SK-N-SH treated with all-trans-retinoic acid at 6 μM for 48 hours (cell line): ENCODE results near the gene AIRE.

Experiments
- ATAC-seq: fragments of 200-7000 bp; cut with Tn5 transposase; 3 replicates; pipeline ENCODE4 v1.9.1; 2020; ENCODE audit warnings: mild to moderate bottlenecking, moderate library complexity
- BACH2 ChIP-seq: fragments of 250-450 bp; sonication (Bioruptor Pico); IDR thresholded peaks from 2 replicates; pipeline ENCODE4 v1.9.0; 2021; ENCODE audit warnings: mild to moderate bottlenecking, borderline replicate concordance
- CSDC2 ChIP-seq: fragments of 250-450 bp; sonication (Bioruptor Pico); IDR thresholded peaks from 2 replicates; pipeline ENCODE4 v1.5.0; 2020; ENCODE audit warnings: mild to moderate bottlenecking, moderate library complexity
- GLIS3 ChIP-seq: fragments of 250-450 bp; sonication (Bioruptor Pico); IDR thresholded peaks from 2 replicates; pipeline ENCODE4 v1.5.0; 2020; ENCODE audit warnings: mild to moderate bottlenecking, moderate library complexity
- OSR1 ChIP-seq: fragments of 250-450 bp; sonication (Bioruptor Pico); IDR thresholded peaks from 2 replicates; pipeline ENCODE4 v1.8.0; 2022; ENCODE audit warnings: moderate library complexity, mild to moderate bottlenecking, inconsistent platforms
- PATZ1 ChIP-seq: fragments of 250-450 bp; sonication (Bioruptor Pico); IDR thresholded peaks from 2 replicates; pipeline ENCODE4 v1.8.0; 2020; ENCODE audit warnings: mild to moderate bottlenecking, moderate library complexity, borderline replicate concordance
- POU6F1 ChIP-seq: fragments of 250-450 bp; sonication (Bioruptor Pico); IDR thresholded peaks from 2 replicates; pipeline ENCODE4 v1.8.0; 2021; ENCODE audit warnings: low read depth, mild to moderate bottlenecking, moderate library complexity, borderline replicate concordance
- PPARA ChIP-seq: fragments of 250-450 bp; sonication (Bioruptor Pico); IDR thresholded peaks from 2 replicates; pipeline ENCODE4 v1.5.0; 2020; ENCODE audit warnings: mild to moderate bottlenecking, borderline replicate concordance
- RARB ChIP-seq: fragments of 250-450 bp; sonication (Bioruptor Pico); IDR thresholded peaks from 2 replicates; pipeline ENCODE4 v1.8.0; 2021; ENCODE audit warnings: mild to moderate bottlenecking, moderate library complexity
- TCF4 ChIP-seq: fragments of 250-450 bp; sonication (Bioruptor Pico); IDR thresholded peaks from 2 replicates; pipeline ENCODE4 v1.8.0; 2021; ENCODE audit warnings: mild to moderate bottlenecking, moderate library complexity, borderline replicate concordance
- TOX ChIP-seq: fragments of 250-450 bp; sonication (Bioruptor Pico); IDR thresholded peaks from 2 replicates; pipeline ENCODE4 v1.8.0; 2021; ENCODE audit warnings: mild to moderate bottlenecking, moderate library complexity, borderline replicate concordance
- ZC3H10 ChIP-seq: fragments of 250-450 bp; sonication (Bioruptor Pico); IDR thresholded peaks from 2 replicates; pipeline ENCODE4 v1.5.1; 2021; ENCODE audit warnings: mild to moderate bottlenecking, moderate library complexity
- ZFP3 ChIP-seq: fragments of 250-450 bp; sonication (Bioruptor Pico); IDR thresholded peaks from 2 replicates; pipeline ENCODE4 v1.5.0; 2020; ENCODE audit warnings: mild to moderate bottlenecking, moderate library complexity
- ZFP30 ChIP-seq: fragments of 450-650 bp; formaldehyde crosslinking; IDR thresholded peaks from 2 replicates; pipeline ENCODE4 v1.5.0; 2022; ENCODE audit warnings: mild to moderate bottlenecking, moderate library complexity
- ZNF70 ChIP-seq: fragments of 450-650 bp; formaldehyde crosslinking; IDR thresholded peaks from 2 replicates; pipeline ENCODE4 v1.5.0; 2020; ENCODE audit warnings: mild to moderate bottlenecking, moderate library complexity
- TF ChIP-seq, protein P1 (sequence below): fragments of 250-450 bp; sonication (Bioruptor Pico); IDR thresholded peaks from 2 replicates; pipeline ENCODE4 v1.5.1; 2020; ENCODE audit warnings: low read depth, mild to moderate bottlenecking, moderate library complexity
- TF ChIP-seq, protein P2 (sequence below): fragments of 250-450 bp; sonication (Bioruptor Pico); IDR thresholded peaks from 2 replicates; pipeline ENCODE4 v1.5.0; 2020; ENCODE audit warnings: mild to moderate bottlenecking, moderate library complexity
- TF ChIP-seq, protein P3 (sequence below): fragments of 250-450 bp; sonication (Bioruptor Pico); IDR thresholded peaks from 2 replicates; pipeline ENCODE4 v1.5.1; 2021; ENCODE audit warnings: mild to moderate bottlenecking, moderate library complexity

Gene AIRE

DNA sequence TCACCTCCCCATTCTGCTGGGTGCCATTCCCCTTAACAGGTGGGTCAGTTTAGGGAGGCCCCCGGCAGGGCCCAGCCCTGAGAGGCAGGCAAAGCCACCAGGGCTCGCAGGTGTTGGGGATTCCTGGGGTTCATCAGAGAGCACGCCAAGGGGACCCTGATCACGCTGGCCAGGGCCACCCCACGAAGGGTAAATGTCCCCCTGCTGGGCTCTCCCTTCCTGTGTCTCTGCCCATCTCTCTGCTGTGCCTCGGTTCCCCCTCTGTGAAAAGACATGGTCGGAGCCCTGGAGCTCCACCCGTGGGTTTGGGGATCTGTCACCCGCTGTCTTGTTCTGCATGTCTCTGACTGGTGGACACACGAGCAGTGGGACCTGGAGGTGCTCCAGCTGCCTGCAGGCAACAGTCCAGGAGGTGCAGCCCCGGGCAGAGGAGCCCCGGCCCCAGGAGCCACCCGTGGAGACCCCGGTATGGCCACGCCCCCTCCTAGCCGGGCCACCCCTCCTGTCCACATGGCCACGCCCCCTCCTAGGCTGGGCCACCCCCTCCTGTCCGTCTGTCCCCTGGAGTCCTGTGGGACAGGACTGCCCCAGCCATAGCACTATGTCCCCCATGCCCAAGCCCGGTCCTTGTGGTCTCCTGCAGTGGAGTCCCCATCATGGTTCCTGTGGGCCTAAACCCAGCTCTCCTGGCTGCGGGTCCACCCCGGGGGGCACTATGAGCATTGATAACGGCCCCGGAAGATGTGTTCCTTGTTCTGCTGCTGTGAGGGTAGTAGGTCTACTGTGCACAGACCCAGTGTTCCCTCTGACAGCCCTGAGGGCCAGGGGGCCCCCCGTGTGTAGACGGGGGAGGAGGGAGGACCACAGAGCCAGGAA is 6.5 kb downstream of the AIRE start:
- TF ChIP-seq ZFP3 (CRISPR knock-in tag) (no peak), ZC3H10 (CRISPR knock-in tag) (no peak), OSR1 (CRISPR knock-in tag) (no peak), CSDC2 (CRISPR knock-in tag) (no peak), TOX (no peak), PATZ1 (no peak), POU6F1 (no peak), PPARA (CRISPR knock-in tag) (no peak), ZFP30 (CRISPR knock-in tag) (no peak)
- TF ChIP-seq, protein P1, sequence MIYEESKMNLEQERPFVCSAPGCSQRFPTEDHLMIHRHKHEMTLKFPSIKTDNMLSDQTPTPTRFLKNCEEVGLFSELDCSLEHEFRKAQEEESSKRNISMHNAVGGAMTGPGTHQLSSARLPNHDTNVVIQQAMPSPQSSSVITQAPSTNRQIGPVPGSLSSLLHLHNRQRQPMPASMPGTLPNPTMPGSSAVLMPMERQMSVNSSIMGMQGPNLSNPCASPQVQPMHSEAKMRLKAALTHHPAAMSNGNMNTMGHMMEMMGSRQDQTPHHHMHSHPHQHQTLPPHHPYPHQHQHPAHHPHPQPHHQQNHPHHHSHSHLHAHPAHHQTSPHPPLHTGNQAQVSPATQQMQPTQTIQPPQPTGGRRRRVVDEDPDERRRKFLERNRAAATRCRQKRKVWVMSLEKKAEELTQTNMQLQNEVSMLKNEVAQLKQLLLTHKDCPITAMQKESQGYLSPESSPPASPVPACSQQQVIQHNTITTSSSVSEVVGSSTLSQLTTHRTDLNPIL (CRISPR knock-in tag) = no peak
- TF ChIP-seq, protein P2, sequence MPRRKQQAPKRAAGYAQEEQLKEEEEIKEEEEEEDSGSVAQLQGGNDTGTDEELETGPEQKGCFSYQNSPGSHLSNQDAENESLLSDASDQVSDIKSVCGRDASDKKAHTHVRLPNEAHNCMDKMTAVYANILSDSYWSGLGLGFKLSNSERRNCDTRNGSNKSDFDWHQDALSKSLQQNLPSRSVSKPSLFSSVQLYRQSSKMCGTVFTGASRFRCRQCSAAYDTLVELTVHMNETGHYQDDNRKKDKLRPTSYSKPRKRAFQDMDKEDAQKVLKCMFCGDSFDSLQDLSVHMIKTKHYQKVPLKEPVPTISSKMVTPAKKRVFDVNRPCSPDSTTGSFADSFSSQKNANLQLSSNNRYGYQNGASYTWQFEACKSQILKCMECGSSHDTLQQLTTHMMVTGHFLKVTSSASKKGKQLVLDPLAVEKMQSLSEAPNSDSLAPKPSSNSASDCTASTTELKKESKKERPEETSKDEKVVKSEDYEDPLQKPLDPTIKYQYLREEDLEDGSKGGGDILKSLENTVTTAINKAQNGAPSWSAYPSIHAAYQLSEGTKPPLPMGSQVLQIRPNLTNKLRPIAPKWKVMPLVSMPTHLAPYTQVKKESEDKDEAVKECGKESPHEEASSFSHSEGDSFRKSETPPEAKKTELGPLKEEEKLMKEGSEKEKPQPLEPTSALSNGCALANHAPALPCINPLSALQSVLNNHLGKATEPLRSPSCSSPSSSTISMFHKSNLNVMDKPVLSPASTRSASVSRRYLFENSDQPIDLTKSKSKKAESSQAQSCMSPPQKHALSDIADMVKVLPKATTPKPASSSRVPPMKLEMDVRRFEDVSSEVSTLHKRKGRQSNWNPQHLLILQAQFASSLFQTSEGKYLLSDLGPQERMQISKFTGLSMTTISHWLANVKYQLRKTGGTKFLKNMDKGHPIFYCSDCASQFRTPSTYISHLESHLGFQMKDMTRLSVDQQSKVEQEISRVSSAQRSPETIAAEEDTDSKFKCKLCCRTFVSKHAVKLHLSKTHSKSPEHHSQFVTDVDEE (CRISPR knock-in tag) = no peak
- ATAC-seq = no peak

GRCh38 chr21:44292812-44293195 is 7.1 kb downstream of the AIRE start:
- no peak for TF ChIP-seq RARB (CRISPR knock-in tag)
- TF ChIP-seq PPARA (CRISPR knock-in tag) = no peak
- no peak for TF ChIP-seq TOX
- no peak for ATAC-seq

- TF ChIP-seq, protein P3, sequence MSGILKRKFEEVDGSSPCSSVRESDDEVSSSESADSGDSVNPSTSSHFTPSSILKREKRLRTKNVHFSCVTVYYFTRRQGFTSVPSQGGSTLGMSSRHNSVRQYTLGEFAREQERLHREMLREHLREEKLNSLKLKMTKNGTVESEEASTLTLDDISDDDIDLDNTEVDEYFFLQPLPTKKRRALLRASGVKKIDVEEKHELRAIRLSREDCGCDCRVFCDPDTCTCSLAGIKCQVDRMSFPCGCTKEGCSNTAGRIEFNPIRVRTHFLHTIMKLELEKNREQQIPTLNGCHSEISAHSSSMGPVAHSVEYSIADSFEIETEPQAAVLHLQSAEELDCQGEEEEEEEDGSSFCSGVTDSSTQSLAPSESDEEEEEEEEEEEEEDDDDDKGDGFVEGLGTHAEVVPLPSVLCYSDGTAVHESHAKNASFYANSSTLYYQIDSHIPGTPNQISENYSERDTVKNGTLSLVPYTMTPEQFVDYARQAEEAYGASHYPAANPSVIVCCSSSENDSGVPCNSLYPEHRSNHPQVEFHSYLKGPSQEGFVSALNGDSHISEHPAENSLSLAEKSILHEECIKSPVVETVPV = no peak
- no peak for TF ChIP-seq TCF4 (CRISPR knock-in tag)
- TF ChIP-seq GLIS3 (CRISPR knock-in tag) = no peak
- TF ChIP-seq CSDC2 (CRISPR knock-in tag) = no peak
- no peak for TF ChIP-seq BACH2 (CRISPR knock-in tag)
- no peak for TF ChIP-seq RARB (CRISPR knock-in tag)
- no peak for TF ChIP-seq ZFP30 (CRISPR knock-in tag)
- TF ChIP-seq ZNF70 (CRISPR knock-in tag) = no peak
- TF ChIP-seq POU6F1 = no peak
- no peak for TF ChIP-seq PPARA (CRISPR knock-in tag)
- TF ChIP-seq ZC3H10 (CRISPR knock-in tag) = no peak
- ATAC-seq = no peak
Observed at GRCh38 chr21:44293551-44294231, 8.0 kb downstream of the AIRE start.
